KG1 (cell line): ENCODE data around the gene TRMT2B.
"Not testable (repeated sequence)": the region's sequence is repeated elsewhere in the genome, so short reads cannot be mapped to it uniquely, and the experiment has no call there.

Source experiments
- DNase-seq: peaks from one replicate; lab custom pipeline; 2025; lab: John Stamatoyannopoulos, UW

The TRMT2B gene, protein sequence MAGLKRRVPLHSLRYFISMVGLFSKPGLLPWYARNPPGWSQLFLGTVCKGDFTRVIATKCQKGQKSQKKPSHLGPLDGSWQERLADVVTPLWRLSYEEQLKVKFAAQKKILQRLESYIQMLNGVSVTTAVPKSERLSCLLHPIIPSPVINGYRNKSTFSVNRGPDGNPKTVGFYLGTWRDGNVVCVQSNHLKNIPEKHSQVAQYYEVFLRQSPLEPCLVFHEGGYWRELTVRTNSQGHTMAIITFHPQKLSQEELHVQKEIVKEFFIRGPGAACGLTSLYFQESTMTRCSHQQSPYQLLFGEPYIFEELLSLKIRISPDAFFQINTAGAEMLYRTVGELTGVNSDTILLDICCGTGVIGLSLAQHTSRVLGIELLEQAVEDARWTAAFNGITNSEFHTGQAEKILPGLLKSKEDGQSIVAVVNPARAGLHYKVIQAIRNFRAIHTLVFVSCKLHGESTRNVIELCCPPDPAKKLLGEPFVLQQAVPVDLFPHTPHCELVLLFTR

GRCh38 chrX:101051549-101052302 lies at the start of gene TRMT2B:
TRMT2B (minus strand) TSS chrX:101052111; CDS start chrX:101042289, 9,822 bp downstream.
- peak; percentile 60 for DNase-seq

DNA sequence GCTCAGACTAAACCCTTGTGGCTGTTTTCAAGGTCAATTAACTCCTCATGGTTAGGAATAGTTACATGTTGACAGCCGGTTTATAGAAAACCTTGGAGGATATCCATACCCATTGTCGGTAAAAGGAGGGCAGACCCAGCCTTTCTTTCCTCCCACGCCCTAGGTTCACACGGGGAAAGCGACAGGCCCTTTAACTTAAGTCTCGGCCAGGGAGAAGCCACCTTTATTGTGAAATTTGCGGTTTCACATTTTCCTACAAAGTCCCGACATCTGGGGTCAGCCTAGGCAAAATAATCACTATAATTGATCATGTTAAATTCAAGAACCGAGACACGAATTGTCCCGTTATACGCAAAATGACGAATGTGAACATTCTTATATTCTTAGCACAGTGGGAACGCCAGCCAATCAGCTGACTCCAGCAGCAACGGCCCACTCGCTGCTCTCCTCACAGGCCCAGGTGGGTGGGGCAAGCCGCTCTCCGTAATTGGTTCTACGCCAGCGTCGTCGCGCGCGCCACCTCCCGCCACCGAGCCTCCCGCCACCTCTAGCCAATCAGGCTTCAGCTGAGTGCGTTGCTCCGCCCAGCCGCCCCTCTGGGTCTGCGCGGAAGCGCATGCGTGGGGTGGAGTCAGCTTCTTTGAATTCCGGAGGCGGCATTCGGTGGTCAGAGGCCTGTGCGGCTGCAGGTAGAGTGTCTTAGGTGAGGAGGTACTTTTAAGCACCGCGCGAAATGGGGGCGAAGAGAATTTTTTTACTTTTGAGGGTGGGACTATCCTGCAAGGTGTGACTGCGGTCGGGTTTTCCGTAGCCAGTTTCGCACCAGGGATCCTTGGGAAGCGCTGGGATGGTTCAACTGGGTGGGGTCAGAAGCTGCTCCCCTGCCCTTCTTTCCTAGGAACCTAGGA lies 45.9 kb upstream of the TRMT2B start, which contains the start of gene CENPI:
Gene CENPI, plus strand, starts transcription at position 659 of the 908 bp plus-strand sequence. CDS start 2,867 bp downstream, outside the sequence.
- DNase-seq, result peak; percentile 68

GRCh38 chrX:101091817-101092216 lies 39.9 kb upstream of the TRMT2B start:
- no peak for DNase-seq

- DNase-seq, result no peak
Measured at GRCh38 chrX:101081231-101081630, 29.3 kb upstream of the TRMT2B start.

DNA sequence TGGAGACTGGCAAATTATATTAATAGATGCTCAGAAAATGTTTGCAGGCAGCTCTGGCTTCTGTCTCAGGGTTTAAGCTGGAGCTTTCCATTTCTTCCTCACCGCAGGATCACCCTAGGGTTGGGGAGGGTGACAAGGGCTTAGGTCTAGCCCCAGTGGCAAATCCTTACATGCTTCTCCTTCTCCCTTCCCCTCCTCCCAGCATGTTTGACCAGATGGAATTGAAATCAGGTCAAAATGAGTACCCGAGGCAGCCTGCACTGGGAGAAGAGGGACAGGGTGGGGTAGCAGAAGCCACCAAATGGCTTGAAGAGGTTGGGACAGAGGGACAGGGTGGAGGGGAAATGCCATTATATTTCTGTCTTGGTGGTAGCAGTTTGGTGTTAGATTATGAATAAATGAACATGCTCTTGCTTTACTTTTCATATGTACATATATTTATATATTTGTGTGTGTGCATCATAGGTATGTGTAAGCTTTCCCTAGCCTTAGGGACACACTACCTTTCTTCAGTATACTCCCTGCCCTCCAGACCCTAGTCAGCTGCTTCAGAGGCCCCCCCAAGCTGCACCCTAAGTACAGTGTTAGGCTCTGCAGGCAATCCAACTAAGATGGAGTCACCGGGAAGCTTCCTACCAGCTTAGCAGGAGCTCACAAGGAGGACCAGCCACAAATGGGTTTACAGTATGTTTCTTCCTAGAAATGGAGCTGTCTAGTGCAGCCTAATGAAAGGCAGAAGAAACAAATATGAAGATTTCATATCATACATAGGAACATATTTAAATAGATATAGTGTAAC lies 28.6 kb upstream of the TRMT2B start:
- no peak for DNase-seq

GRCh38 chrX:101079736-101080270 lies 27.9 kb upstream of the TRMT2B start:
- DNase-seq, result no peak

GRCh38 chrX:101078716-101079598 lies 27.0 kb upstream of the TRMT2B start, which contains the start of gene TMEM35A:
TMEM35A (plus strand) TSS chrX:101078879; CDS start chrX:101079003, 124 bp downstream.
- DNase-seq, result no peak

DNA sequence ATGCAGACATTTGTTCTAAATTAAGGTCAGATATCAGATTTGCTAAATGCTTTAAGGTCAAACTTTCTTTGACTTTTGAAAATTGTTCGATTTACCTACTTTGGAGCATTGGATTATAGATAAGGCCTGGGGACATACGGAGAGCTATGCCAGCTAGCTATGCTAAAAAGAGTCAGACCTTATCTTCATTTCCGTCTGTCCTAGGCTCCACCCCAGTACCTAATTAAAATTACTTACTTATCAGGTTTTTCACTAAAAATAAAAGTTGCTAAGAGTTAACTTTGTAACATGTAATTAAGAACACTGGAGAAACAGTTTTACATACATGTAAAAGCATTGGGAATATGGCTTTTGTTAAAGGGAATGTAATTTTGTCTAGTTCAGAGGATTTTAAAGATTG lies 19.7 kb upstream of the TRMT2B start:
- DNase-seq, result no peak

DNA sequence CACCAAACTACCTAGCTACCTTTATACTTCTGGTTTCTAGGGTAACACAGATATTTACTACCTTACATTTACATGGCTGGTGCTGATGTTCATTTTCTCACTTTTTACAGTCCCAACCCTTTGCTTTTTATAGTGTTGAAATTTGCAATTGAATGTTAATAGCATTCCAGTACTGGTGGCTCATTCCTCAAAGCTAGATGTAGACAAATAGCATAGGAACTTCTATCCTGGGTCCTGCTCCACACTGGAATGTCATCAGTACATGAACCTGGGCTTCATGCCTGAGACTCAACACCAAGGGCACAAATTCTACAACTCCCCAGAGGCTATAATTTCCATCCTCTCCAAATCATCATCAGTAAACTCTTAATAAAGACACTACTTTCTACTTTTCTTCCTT lies 10.3 kb upstream of the TRMT2B start:
- DNase-seq, result no peak

DNA sequence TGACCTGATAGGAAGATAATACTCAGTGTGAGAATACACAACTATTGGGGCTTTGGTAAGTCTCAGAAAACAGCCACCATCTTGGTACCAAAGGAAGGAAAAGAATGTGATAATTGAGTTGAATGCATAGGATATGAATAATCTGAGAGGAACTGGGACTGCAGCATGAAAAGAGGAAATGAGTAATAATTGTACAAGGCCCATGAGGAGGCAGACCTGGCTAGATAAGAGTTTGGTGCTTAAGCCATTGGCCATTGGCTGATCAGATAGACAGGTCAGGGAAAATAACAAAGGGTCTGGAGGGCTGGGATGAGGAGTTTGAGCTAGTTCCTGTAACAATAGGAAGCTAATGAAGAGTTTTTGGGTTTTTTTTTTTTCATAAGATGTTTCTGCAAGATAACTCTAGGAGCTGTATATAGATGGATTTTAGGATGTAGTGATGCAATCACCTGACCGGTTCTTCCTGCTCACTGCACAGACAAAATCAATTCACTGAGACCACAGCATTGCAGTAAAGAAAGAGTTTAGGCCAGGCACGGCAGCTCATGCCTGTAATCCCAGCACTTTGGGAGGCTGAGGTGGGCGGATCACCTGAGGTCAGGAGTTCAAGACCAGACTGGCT lies 5.3 kb upstream of the TRMT2B start:
- DNase-seq, result no peak

DNA sequence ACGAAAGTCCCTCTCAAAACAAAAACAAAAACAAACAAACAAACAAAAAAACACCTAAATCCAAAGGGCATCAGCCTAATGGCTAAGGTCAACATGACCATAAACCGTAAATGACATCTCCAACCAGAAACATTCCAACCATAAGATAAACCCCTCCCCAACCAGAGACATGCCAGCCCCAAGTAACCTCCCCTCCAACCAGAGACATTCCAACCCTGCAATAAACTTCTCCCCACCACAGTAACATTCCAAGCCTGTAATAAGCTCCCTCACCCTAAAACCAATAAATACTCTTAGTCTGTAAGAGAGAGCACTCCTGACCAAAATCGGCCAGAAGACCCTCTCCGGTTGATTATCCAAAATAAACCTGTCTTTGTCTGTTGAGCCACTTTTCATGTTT lies 4.6 kb upstream of the TRMT2B start:
- not testable (repeated sequence) for DNase-seq

DNA sequence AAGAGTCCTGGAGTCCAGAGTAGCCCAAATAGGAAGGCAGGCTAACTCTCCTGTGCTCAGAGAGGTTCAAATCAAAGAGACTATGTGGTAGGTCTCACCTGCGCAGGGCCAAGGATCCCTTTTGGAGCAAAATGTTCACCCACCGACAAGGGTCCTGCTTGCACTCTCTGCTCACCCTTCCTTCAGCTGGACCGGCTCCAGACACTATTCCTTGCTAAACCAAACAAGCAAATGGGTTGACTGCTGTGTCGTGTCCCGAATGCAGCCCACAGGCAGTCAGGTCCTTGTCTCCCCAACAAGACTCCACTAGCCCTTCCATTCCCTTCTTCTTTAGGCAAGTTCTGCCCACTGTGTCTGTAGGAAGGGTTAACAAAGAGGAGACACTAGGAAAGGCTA lies 760 bp downstream of the TRMT2B start:
- no peak for DNase-seq

DNA sequence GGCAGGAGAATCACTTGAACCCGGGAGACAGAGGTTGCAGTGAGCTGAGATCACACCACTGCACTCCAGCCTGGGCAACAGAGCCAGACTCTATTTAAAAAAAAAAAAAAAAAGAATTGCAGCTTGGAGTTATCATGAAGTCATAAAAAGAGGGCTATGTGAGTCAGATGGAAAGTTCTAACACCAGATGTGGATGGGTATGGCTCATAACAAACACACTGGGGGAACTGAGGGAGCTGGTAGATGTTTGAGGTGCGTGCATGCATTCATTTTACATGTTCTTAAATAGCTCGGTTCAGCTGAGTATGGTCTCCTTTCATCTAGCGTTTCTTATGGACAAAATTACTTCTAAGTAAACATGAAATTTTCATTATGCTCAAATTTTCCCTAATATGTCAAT lies 11.7 kb downstream of the TRMT2B start:
- no peak for DNase-seq

- no peak for DNase-seq
Measured at GRCh38 chrX:101037231-101037630, 14.7 kb downstream of the TRMT2B start.

- DNase-seq, result no peak
Measured at GRCh38 chrX:101029665-101030064, 22.2 kb downstream of the TRMT2B start.

DNA sequence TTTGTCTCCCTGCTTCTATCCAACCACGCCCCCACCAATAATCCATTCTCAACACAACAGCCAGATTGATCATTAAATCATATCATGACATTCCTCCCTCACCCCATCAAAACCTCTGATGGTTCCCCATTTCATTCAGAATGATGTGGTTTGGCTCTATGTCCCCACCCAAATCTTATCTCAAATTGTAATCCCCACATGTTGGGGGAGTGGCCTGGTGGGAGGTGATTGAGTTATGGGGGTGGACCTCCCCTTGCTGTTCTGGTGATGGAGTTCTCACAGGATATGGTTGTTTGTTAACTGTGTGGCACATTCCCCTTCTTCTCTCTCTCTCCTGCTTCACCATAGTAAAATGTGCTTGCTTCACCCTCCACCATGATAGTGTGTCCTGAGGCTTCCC lies 23.3 kb downstream of the TRMT2B start:
- no peak for DNase-seq

GRCh38 chrX:101025126-101025525 lies 26.8 kb downstream of the TRMT2B start:
- DNase-seq, result no peak

GRCh38 chrX:101022020-101022419 lies 29.9 kb downstream of the TRMT2B start:
- no peak for DNase-seq

DNA sequence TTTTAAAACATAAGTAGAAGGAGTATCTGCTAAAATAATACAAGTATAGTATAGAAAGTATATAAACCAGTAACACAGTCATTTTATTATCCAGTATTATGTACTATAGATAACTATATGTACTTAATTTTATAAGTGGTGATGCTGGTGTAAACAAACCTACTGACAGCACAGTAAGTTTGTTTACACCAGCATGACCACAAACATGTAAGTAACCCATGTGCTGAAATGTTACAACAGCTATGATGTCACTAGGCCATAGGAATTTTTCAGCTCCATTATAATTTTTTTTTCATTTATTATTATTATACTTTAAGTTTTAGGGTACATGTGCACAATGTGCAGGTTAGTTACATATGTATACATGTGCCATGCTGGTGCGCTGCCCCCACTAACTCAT lies 39.9 kb downstream of the TRMT2B start:
- DNase-seq, result not testable (repeated sequence)
